IPS-11a (cell line): ENCODE data around the gene RPP25L.
"Not testable (repeated sequence)": the region's sequence is repeated elsewhere in the genome, so short reads cannot be mapped to it uniquely, and the experiment has no call there.

Source experiments
- H3K4me3 ChIP-seq: one replicate; pipeline ENCODE4 v1.5.1; 2013; ENCODE audit warnings: low read depth, low read length, control low read depth

RPP25L gene

DNA sequence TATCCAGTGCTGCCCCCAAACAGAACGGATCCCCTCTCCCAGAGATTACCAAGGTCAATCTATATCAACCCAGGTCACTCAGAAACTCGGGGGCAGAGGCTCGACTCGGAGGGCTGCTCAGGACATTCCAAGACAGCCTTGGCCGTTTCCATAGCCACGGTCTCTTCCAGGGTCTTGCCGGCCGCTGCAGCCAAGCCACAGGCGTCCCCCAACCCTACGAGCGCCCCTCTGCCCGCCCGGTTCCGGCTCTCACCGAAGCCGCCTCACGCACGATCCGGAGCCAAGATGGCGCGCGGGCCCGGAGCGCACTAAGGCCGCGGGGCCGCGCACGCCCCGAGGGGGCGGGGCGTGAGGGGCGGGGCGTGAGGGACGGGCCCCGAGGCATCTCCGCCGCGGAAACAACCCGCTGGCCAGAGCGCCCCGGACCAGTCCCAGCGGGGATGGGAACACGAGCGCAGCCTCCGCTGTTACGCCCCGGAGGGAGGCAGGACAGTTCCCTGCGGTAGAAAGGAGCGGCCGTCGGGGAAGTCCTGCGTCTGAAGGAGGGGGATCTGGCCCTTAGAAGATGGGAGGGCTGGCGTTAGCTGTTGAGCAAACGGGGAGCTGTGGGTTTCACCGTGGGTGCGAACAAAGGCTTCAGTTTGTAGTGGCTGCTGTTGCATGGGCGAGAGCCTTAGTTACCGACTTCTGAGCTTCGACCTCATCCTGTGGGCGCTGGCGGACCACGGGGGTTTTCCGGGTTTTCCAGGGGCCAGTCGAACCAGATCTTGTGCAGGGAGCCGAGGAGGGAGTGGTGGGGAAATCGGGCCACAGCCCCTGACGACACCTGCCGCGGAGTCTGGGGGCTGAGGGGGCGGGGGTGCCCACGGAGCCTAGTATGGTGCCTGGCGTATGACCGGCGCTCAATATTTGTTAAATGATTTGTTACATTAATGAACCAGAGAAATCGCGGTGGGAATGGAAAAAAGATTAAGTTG lies at the start of gene RPP25L:
TSS of gene RPP25L (minus strand) at position 287 of the 977 bp plus-strand sequence. CDS start 801 bp downstream, outside the sequence.
- peak within 1 kb of the TSS; percentile 67 for H3K4me3 ChIP-seq

GRCh38 chr9:34659592-34660253 lies 47.8 kb upstream of the RPP25L start:
- no peak overlapping the region for H3K4me3 ChIP-seq

GRCh38 chr9:34658461-34658860 lies 46.6 kb upstream of the RPP25L start:
- no peak overlapping the region for H3K4me3 ChIP-seq

DNA sequence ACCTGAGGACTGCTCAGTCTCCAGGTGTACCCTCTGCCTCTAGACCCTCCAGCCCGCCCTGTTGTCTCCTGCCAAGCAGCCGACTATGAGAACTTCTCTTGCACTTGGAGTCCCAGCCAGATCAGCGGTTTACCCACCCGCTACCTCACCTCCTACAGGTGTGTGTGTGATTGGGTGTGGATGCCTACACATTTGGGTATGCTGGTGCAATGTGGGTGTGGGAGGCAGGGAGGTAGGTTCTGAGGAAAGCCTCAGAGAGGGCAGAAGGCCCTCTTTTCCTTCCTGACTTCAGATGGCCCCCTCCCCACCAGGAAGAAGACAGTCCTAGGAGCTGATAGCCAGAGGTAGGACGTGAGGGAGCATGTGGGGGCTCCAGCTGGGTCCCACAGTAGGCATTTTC lies 45.1 kb upstream of the RPP25L start:
- H3K4me3 ChIP-seq: no peak overlapping the region

DNA sequence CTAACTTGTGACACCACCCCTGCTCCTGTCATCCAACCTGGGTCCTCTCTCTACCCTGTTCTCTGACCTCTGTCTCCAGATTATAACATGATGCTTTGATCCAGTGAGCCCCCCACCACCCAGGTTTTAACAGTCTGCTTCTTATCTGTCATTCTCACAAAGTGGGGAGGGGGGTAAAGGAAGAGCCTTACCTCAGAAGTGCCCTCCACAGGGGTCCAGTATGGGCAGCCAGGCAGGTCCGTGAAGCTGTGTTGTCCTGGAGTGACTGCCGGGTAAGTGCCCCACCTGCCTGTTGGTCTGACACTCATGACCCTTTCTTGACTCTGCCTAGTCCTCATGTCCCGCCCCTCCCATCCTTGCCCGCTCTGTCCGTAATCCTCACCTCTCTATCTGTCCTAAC lies 43.5 kb upstream of the RPP25L start:
- H3K4me3 ChIP-seq: no peak overlapping the region

- H3K4me3 ChIP-seq: no peak overlapping the region
Measured at GRCh38 chr9:34654323-34655051, 42.6 kb upstream of the RPP25L start.

DNA sequence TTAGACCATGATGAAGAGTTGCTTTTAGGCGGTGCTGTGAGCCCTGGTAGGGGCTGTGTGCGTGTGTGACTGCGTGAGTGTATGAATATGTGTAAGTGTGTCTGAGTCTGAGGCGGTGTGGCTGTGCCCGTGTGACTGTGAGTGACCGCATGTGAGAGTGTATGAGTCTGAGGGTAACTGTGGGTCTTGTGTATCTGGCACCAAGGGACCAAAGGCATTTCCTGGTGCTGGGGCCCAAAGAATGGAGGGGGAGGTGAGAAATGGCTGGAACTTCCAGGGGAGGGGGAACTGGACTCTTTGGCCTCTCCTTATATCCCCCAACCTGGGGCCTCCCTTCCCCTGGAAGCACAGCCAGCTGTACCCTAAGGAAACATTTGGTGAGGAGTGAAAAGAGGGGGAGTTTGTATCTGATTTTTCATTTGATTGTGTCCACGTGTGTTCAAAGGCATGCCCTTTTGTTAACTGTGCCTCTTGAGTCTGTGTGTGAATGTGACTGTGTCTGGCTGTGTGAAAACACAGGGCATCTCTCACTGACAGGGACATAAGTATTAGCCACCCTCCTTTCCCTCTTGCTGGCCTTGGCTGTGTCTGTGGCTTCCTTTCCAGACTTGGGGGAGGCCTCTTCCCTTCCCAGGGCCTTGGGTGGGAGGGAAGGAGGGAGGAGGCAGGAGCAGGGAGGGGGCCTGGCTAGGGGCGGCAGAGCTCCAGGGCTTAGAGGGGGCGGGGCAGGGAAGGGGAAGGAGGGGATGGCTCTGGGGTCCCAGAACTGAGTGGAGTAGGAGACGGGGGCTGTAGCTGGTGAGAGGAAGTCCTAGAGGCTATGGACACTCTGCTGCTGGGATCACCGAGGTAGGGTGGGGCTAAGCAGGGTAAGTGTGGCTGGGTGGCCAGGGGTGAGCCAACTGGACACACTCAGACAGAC lies 41.5 kb upstream of the RPP25L start:
- no peak overlapping the region for H3K4me3 ChIP-seq

DNA sequence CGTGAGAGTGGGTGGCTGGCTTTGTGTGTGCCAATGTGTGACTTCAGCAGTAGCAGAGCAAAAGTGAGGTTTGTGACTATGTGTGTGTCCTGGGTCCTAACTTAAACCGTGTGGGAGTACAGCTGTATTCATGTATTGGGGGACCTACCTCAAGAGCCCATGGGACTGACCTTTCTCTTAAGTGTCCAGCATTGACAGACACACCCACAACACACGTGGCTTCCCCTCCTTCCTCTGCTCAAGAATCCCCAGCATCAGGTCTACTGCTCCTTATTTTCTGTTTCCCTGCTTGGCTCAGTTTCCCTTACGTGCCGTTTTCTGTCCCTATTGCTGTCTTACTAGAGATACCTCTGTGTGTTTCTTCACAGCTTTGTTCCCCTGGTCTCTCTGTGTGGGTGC lies 40.7 kb upstream of the RPP25L start:
- no peak overlapping the region for H3K4me3 ChIP-seq

GRCh38 chr9:34651876-34652601 lies 40.1 kb upstream of the RPP25L start, which contains the start of gene IL11RA:
Gene IL11RA (plus strand): TSS chr9:34652185. CDS start chr9:34655218, 3,033 bp downstream.
- H3K4me3 ChIP-seq: peak within 1 kb of the TSS; percentile 44

- peak overlapping the region; percentile 44 for H3K4me3 ChIP-seq
Measured at GRCh38 chr9:34651321-34651720, 39.4 kb upstream of the RPP25L start.

- no peak overlapping the region for H3K4me3 ChIP-seq
Measured at GRCh38 chr9:34650816-34651215, 38.9 kb upstream of the RPP25L start.

DNA sequence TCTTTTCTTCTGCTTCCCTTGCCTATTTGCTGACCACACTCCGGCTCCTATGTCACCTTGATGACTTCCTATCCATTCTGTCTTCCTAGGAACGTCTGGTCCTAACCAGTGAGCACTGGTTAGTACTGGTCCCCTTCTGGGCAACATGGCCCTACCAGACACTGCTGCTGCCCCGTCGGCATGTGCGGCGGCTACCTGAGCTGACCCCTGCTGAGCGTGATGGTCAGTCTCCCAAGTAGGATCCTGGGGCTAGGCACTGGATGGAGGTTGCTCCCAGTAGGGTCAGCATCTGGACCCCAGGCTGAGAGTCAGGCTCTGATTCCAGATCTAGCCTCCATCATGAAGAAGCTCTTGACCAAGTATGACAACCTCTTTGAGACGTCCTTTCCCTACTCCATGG lies 36.8 kb upstream of the RPP25L start:
- H3K4me3 ChIP-seq: no peak overlapping the region

DNA sequence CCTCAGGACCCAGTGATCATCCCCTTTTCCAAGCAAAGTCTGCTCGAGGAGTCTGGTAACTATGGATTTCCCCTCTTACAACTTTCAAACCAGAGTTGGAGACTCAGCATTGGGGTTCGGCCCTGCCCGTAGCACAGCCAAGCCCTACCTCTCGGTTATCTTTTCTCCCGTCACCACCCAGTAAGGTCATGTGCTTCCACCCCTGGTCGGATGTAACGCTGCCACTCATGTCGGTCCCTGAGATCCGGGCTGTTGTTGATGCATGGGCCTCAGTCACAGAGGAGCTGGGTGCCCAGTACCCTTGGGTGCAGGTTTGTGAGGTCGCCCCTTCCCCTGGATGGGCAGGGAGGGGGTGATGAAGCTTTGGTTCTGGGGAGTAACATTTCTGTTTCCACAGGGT lies 35.8 kb upstream of the RPP25L start:
- H3K4me3 ChIP-seq: peak overlapping the region; percentile 72

GRCh38 chr9:34647084-34647403 lies 35.1 kb upstream of the RPP25L start:
- H3K4me3 ChIP-seq: peak overlapping the region; percentile 72

DNA sequence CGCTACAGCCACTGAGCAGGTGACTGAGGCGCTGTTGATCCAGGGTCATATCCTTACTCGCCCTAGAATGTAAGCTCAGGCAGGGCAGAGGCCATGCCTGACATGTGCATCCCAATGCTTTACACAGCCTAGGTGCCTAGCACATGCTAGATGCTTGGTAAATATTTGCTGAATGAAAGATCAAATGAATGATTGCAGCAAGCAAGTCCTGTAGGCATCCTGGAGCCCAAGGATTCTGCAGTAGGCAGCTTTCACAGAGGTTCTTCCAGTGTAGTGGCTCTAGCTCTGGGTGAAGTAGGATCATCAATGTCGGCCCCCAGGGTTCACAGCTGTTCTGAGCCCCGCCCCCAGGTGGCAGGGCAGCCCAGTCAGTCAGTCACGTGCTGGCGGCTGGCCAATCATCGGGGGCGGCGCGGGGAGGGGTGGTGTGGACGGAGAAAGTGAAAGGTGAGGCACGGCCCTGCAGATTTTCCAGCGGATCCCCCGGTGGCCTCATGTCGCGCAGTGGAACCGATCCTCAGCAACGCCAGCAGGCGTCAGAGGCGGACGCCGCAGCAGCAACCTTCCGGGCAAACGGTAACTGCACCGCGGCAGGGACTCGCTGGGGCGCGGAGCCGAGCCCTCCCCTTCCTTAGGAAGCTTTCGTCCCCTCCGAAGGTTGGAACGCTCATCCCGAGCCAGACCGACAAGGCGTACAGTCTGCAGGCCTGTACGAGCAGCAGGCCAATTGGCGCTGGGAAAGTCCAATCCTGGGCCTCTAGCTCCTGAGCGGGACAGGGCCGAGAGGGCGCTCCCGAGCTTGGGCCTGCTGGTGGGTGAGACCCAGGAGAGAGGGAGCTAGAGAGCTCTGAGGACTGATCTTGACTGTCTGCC lies 34.5 kb upstream of the RPP25L start, which contains the start of gene GALT:
TSS of gene GALT (plus strand) at position 465 of the 873 bp plus-strand sequence. CDS start at position 495, 30 bp downstream.
- H3K4me3 ChIP-seq: peak within 1 kb of the TSS; percentile 72

- no peak overlapping the region for H3K4me3 ChIP-seq
Measured at GRCh38 chr9:34644766-34645314, 32.9 kb upstream of the RPP25L start.

GRCh38 chr9:34642679-34643078 lies 30.8 kb upstream of the RPP25L start:
- H3K4me3 ChIP-seq: no peak overlapping the region

DNA sequence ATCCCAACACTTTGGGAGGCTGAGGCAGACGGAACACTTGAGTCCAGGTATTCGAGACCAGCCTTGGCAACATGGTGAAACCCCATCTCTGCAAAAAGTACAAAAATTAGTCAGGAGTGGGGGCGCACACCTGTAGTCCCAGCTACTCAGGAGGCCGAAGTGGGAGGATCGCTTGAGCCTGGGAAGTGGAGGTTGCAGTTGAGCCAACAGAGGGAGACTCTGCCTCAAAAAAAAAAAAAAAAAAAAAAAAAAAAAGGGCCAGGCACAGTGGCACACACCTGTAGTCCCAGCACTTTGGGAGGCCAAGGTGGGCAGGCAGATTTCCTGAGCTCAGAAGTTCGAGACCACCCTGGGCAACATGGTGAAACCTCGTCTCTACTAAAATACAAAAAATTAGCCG lies 27.4 kb upstream of the RPP25L start:
- H3K4me3 ChIP-seq: not testable (repeated sequence)
